ENCODE data around the gene KLHL1. TPM values are rescaled to one million over a fixed set of nuclear protein-coding genes. Genes with fewer than 3 reads are reported as not detected.

KLHL1 gene
- total RNA-seq, 1 donor from 2014 or later: not detected

DNA sequence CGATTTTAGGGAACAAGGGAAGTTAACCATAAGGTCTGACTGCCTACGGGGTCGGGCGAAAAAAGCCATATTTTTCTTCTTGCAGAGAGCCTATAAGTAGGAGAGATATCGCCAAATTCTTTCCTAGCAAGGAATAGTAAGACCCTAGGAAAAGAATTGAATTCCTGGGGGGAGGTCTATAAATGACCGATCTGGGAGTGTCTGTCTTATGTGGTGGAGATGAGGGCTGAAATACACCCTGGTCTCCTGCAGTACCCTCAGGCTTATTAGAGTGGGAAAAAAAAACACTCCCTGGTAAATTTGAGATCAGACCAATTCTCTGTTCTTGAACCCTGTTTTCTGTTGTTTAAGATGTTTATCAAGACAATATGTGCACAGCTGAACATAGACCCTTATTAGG, 448.1 kb downstream of the KLHL1 start:
- DNase-seq: no peak
- intact Hi-C loops (cut with DNase I): no loop called here
- Histone ChIP-seq H3K4me1 (no peaks in the 10 kb centered on the region), H3K27me3 (ENCODE audit: low read depth) (no peaks in the 10 kb centered on the region), H3K4me3 (no peak overlapping the region), H3K27ac (no peak overlapping the region), H3K9me3 (peaks cover 6% of the 10 kb centered on the region), H3K36me3 (no peaks in the 10 kb centered on the region)
- TF ChIP-seq, protein P1, sequence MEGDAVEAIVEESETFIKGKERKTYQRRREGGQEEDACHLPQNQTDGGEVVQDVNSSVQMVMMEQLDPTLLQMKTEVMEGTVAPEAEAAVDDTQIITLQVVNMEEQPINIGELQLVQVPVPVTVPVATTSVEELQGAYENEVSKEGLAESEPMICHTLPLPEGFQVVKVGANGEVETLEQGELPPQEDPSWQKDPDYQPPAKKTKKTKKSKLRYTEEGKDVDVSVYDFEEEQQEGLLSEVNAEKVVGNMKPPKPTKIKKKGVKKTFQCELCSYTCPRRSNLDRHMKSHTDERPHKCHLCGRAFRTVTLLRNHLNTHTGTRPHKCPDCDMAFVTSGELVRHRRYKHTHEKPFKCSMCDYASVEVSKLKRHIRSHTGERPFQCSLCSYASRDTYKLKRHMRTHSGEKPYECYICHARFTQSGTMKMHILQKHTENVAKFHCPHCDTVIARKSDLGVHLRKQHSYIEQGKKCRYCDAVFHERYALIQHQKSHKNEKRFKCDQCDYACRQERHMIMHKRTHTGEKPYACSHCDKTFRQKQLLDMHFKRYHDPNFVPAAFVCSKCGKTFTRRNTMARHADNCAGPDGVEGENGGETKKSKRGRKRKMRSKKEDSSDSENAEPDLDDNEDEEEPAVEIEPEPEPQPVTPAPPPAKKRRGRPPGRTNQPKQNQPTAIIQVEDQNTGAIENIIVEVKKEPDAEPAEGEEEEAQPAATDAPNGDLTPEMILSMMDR (IDR thresholded peaks at IDR 0.05): no peak
- no peak for ATAC-seq

- H3K27ac ChIP-seq: no peak overlapping the region
- peaks cover 6% of the 10 kb centered on the region for H3K9me3 ChIP-seq
- no peak for DNase-seq
- H3K4me1 ChIP-seq: no peaks in the 10 kb centered on the region
- intact Hi-C loops (cut with DNase I): no loop called here
- H3K36me3 ChIP-seq: no peaks in the 10 kb centered on the region
- TF ChIP-seq, protein P1 (IDR thresholded peaks at IDR 0.05): no peak
- ATAC-seq: no peak
- H3K27me3 ChIP-seq (ENCODE audit: low read depth): no peaks in the 10 kb centered on the region
- H3K4me3 ChIP-seq: no peak overlapping the region
Measured at GRCh38 chr13:69657676-69658075, 450.6 kb downstream of the KLHL1 start.

- intact Hi-C loops (cut with DNase I): no loop called here
- no peak overlapping the region for H3K27ac ChIP-seq
- DNase-seq (no peak), ATAC-seq (no peak)
- no peaks in the 10 kb centered on the region for H3K4me1 ChIP-seq
- no peaks in the 10 kb centered on the region for H3K9me3 ChIP-seq
- TF ChIP-seq, protein P1 (IDR thresholded peaks at IDR 0.05): no peak
- no peak overlapping the region for H3K4me3 ChIP-seq
- H3K36me3 ChIP-seq: no peaks in the 10 kb centered on the region
- H3K27me3 ChIP-seq (ENCODE audit: low read depth): no peaks in the 10 kb centered on the region
Measured at GRCh38 chr13:69654392-69654791, 453.9 kb downstream of the KLHL1 start.

Other genes with a start within 250 kb of the KLHL1 start
- gene ATXN8OS, start 626 bp downstream of the KLHL1 start, total RNA-seq: not detected

All from lower lobe of right lung (tissue), 2 donors.